Central memory CD8-positive, alpha-beta T cell (primary cell): Measurements from ENCODE around the gene PRRT1B.

Experiments used
- ATAC-seq: fragments of 150-1000 bp; cut with Tn5 transposase; replicated peaks from 2 replicates; pipeline ENCODE4 v1.10.0; 2022; ENCODE audit warnings: mild to moderate bottlenecking, moderate FRiP score, moderate number of reproducible peaks; ENCODE audit not compliant: poor library complexity, severe bottlenecking; ENCODE audit errors: extremely low read depth
- DNase-seq, 2 donors: peaks; one replicate each; pipeline ENCODE4 v3.0.0; 2021; ENCODE audit warnings: low spot score in 2 of 2
- H3K27ac Mint-ChIP-seq: one replicate; pipeline ENCODE4 v1.8.0; 2022; ENCODE audit warnings: low read depth, mild to moderate bottlenecking, moderate library complexity, mixed read lengths
- H3K27me3 Mint-ChIP-seq: one replicate; pipeline ENCODE4 v1.8.0; 2022; ENCODE audit warnings: mixed read lengths
- H3K36me3 Mint-ChIP-seq: one replicate; pipeline ENCODE4 v1.8.0; 2022; ENCODE audit warnings: mild to moderate bottlenecking, moderate library complexity, mixed read lengths; ENCODE audit not compliant: insufficient read depth
- H3K4me1 Mint-ChIP-seq: one replicate; pipeline ENCODE4 v1.8.0; 2022; ENCODE audit warnings: mixed read lengths
- H3K4me3 Mint-ChIP-seq: one replicate; pipeline ENCODE4 v1.8.0; 2022; ENCODE audit warnings: mild to moderate bottlenecking, moderate library complexity, mixed read lengths
- H3K9me3 Mint-ChIP-seq: one replicate; pipeline ENCODE4 v1.8.0; 2022; ENCODE audit warnings: mixed read lengths

The PRRT1B gene

DNA sequence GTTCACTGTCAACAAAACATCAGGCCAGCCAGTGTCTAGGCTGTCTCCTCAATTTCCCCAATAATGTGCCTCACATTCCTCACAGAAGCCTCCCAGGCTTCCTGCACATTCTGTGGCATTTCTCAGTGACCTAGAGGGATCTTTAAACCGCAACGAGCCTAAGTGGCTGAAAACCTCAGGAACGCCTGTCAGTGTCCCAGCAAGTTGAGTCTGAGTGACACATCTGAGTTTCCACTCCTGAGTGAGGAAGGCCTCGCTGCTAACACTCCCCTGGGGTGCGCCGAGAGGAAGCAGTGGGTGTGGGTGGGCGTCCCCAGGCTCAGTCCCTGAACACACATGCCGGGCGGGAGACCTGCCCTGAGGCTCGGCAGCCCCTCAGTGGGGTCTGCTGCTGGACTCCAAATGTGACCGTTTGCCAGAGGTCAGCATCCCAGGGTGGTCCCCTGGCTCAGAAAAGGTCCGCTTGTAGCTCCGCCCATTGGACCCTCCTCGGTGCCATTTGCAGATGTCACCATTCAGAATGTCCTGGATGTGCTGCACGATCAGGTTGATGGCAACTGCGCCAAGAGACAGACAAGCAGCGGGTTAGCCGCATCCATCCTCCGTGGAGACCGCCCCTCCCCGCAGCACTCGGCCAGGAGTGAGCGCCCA lies 20.5 kb upstream of the PRRT1B start:
- Mint-ChIP-seq H3K4me1 (peaks cover 1% of the 10 kb centered on the region), H3K4me3 (no peak overlapping the region), H3K27ac (no peak overlapping the region), H3K36me3 (peaks cover 35% of the 10 kb centered on the region), H3K9me3 (no peaks in the 10 kb centered on the region), H3K27me3 (no peaks in the 10 kb centered on the region)
- no peak for DNase-seq
- no peak for ATAC-seq

- Mint-ChIP-seq H3K27me3 (no peaks in the 10 kb centered on the region), H3K4me1 (peaks cover 4% of the 10 kb centered on the region), H3K9me3 (no peaks in the 10 kb centered on the region), H3K27ac (no peak overlapping the region), H3K4me3 (no peak overlapping the region), H3K36me3 (peaks cover 35% of the 10 kb centered on the region)
- no peak for DNase-seq
- ATAC-seq = no peak
Measured at GRCh38 chr9:131525643-131526565, 19.4 kb upstream of the PRRT1B start.

GRCh38 chr9:131528186-131528585 lies 17.1 kb upstream of the PRRT1B start:
- Mint-ChIP-seq H3K4me1 (peaks cover 4% of the 10 kb centered on the region), H3K27me3 (no peaks in the 10 kb centered on the region), H3K36me3 (peaks cover 29% of the 10 kb centered on the region), H3K4me3 (peak overlapping the region; percentile 44), H3K9me3 (no peaks in the 10 kb centered on the region), H3K27ac (no peak overlapping the region)
- ATAC-seq (no peak), DNase-seq (no peak)

DNA sequence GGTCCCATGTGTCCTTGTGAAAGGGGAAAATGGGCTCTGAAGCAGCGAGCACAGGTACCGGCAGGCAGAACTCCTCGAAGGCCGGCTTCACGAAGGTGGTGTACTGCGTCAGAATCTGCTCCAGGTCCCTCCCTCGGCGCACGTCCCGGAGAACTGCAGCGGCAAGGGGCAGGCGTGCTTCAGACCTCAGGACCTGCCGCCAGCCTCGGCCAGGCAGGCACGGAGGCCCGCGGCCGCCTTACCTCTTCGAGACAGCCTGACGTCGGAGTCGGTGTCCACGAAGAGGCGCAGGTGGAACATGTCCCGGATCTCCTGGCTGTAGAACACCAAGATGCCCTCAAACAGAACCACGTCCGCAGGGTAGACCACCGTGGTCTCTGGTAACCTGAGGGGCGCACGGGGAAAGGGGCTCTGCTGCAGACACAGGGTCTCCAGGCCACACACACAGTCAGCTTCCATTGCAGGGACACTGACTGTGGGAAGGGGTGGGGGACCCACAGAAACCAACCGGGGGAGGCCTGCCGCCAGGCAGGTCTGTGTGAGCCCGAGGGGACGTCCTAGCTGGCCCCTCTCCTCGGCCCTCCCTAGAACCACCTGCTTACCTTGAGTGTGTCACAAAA lies 16.3 kb upstream of the PRRT1B start:
- no peak for DNase-seq
- H3K4me1 Mint-ChIP-seq = peaks cover 4% of the 10 kb centered on the region
- H3K27ac Mint-ChIP-seq = no peak overlapping the region
- no peak for ATAC-seq
- H3K9me3 Mint-ChIP-seq = no peaks in the 10 kb centered on the region
- H3K27me3 Mint-ChIP-seq = no peaks in the 10 kb centered on the region
- peaks cover 27% of the 10 kb centered on the region for H3K36me3 Mint-ChIP-seq
- peak overlapping the region; percentile 69 for H3K4me3 Mint-ChIP-seq

DNA sequence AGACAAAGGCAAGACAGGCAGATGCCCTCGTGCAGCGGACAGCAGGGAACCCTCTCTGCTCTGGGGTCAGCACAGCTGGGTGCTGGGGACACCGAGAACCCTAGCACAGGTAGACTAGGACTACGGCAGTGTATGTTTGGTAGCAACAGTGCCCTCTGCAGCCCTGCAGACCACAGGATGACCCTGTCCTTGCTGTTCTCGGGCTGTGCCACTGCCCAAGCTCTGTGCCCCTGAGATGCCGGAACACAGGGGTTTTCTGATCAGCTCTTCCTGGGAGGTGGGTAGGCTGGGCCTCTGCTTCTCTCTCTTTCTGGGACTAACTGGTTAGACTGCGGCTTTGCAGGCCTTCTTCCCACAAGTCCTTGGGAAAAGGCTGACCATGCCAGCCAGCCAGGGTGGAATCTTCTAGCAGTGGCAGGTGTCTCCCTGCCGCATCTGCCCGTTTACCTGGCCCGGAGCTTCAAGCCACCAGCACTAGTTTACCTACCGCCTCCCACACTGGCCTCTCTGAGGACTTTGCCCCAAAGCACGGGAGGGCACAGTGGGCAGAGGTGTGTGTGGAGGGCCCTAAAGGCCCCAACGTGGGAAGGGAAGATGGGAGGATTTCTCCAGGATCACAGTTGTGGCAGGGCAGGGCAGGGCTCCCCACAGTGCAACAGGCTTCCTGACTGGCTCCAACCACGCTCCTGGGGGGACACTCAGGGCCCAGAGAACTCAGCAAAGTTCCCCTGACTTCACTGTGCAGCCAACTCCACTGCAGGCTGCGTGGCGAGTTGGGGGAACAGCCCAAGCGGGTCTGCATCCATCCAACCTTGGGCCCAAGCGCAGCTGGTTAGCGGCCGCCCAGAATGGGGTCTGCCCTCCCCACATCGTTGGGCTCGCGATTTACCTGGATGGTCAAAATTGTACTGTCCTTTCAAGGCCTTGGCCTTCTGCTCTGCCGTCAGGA lies 15.5 kb upstream of the PRRT1B start:
- peak overlapping the region; percentile 65 for H3K27ac Mint-ChIP-seq
- no peaks in the 10 kb centered on the region for H3K27me3 Mint-ChIP-seq

GRCh38 chr9:131530546-131530919 lies 14.8 kb upstream of the PRRT1B start:
- no peak overlapping the region for H3K27ac Mint-ChIP-seq
- H3K36me3 Mint-ChIP-seq = peaks cover 22% of the 10 kb centered on the region
- no peaks in the 10 kb centered on the region for H3K27me3 Mint-ChIP-seq
- ATAC-seq (peak; percentile 11), DNase-seq (no peak)
- H3K4me3 Mint-ChIP-seq = peak overlapping the region; percentile 69
- H3K4me1 Mint-ChIP-seq = peaks cover 12% of the 10 kb centered on the region
- H3K9me3 Mint-ChIP-seq = no peaks in the 10 kb centered on the region

More for the DNA sequence above, 15.5 kb upstream of the PRRT1B start:
- ATAC-seq (no peak), DNase-seq (no peak)
- Mint-ChIP-seq H3K4me1 (peaks cover 10% of the 10 kb centered on the region), H3K4me3 (peak overlapping the region; percentile 69), H3K9me3 (no peaks in the 10 kb centered on the region), H3K36me3 (peaks cover 22% of the 10 kb centered on the region)

- peaks cover 12% of the 10 kb centered on the region for H3K4me1 Mint-ChIP-seq
- no peaks in the 10 kb centered on the region for H3K9me3 Mint-ChIP-seq
- peaks cover 22% of the 10 kb centered on the region for H3K36me3 Mint-ChIP-seq
- H3K27me3 Mint-ChIP-seq = no peaks in the 10 kb centered on the region
- ATAC-seq (peak; percentile 94), DNase-seq (peak; percentile 38 to 49)
- H3K27ac Mint-ChIP-seq = peak within 1 kb of the TSS; percentile 65
- H3K4me3 Mint-ChIP-seq = peak within 1 kb of the TSS; percentile 69
Measured at GRCh38 chr9:131530920-131531832, 14.1 kb upstream of the PRRT1B start, which contains the start of gene UCK1. UCK1 (minus strand) TSS chr9:131531263; CDS start chr9:131531174, 89 bp downstream.

DNA sequence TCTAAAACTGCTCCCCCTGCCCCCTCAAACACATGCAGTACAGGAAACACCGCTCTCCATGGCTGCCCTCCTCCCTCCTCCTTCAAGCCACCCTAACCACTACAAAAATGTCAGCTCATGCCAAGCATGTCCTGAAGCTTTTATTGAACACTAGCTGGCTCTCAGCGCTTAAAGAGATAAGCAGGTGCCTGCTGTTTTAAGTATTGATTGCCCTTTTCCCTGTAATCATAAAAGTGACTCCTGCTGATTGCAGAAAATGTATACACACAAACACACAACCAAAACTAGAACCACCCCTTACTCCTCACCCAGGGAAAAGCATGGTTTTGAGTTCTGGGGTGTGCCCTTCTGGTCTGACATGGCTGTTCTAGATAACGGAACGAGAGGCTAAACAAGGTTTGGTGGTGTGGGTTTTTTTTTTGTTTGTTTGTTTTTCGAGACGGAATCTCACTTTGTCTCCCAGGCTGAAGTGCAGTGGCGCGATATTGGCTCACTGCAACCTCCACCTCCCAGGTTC lies 10.5 kb upstream of the PRRT1B start:
- Mint-ChIP-seq H3K4me3 (no peak overlapping the region), H3K27ac (no peak overlapping the region), H3K27me3 (no peaks in the 10 kb centered on the region), H3K4me1 (peaks cover 16% of the 10 kb centered on the region), H3K36me3 (peaks cover 5% of the 10 kb centered on the region), H3K9me3 (no peaks in the 10 kb centered on the region)
- DNase-seq (no peak), ATAC-seq (no peak)

DNA sequence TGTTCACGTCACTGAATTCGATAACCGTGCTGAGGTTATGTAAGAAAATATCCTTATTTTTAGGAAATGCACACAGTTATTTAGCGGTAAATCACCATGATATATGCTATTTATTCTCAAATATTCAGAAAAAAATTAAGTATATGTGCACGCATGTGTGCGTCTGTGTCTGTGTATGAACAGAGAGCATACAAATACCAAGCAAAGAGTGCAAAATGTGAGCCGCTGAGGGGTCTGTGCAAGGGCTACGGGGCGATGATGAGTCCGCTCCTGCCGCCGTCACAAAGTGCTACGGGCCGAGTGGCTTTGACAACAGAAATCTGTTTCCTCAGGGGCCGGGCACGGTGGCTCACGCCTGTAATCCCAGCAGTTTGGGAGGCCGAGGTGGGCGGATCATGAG lies 7.4 kb upstream of the PRRT1B start:
- H3K27me3 Mint-ChIP-seq = no peaks in the 10 kb centered on the region
- H3K27ac Mint-ChIP-seq = no peak overlapping the region
- peaks cover 5% of the 10 kb centered on the region for H3K36me3 Mint-ChIP-seq
- no peak for DNase-seq
- no peak overlapping the region for H3K4me3 Mint-ChIP-seq
- H3K9me3 Mint-ChIP-seq = peaks cover 6% of the 10 kb centered on the region
- H3K4me1 Mint-ChIP-seq = peaks cover 18% of the 10 kb centered on the region
- no peak for ATAC-seq

DNA sequence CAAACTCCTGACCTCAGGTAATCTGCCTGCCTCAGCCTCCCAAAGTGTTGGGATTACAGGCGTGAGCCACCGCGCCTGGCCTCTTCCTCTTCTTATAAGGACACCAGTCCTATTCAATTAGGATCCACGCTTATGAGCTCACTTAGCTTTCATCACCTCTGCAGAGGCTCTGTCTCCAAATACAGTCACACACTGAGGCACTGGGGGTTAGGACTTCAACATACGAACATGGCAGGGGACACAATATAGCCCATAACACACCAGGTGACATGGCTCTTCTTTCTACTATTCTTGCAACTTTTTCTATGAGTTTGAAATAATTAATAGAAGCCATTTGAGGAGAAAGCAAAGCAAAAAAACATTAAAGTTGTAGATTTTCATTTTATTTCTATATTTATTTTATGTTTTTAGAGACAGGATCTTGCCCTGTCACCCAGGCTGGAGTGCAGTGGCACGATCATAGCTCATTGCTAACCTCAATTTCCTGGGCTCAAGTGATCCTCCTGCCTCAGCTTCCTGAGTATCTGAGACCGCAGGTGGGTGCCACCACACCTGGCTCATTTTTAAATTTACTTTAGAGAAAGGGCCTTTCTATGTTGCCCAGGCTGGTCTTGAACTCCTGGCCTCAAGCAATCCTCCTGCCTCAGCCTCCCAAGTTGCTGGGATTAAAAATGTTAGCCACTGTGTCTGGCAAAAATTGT lies 6.0 kb upstream of the PRRT1B start:
- Mint-ChIP-seq H3K36me3 (peaks cover 5% of the 10 kb centered on the region), H3K9me3 (peaks cover 6% of the 10 kb centered on the region), H3K27me3 (no peaks in the 10 kb centered on the region), H3K27ac (peak overlapping the region; percentile 35), H3K4me3 (no peak overlapping the region), H3K4me1 (peaks cover 17% of the 10 kb centered on the region)
- no peak for DNase-seq
- peak; percentile 85 for ATAC-seq
